Measurements from ENCODE around the gene SHROOM3. TPM values are rescaled to one million over a fixed set of nuclear protein-coding genes. Genes with fewer than 3 reads are reported as not detected.

SHROOM3 gene
- total and polyA plus RNA-seq, 2 of the 13 experiments (the other 11 are each of a cell fraction or from before 2014, with no cell fraction given): 0.01 TPM; not detected in 1

- Histone ChIP-seq H4K20me1 (ENCODE audit: insufficient read depth, low read length) (no peaks in the 10 kb centered on the region), H3K36me3 (replicated peaks in 1 of 2; ENCODE audit: control insufficient read depth in 1 of 2, insufficient read depth in 2 of 2, low read length in 2 of 2) (no peaks in the 10 kb centered on the region), H3K4me1 (ENCODE audit: insufficient read depth, low read length) (no peaks in the 10 kb centered on the region), H3K27me3 (ENCODE audit: control insufficient read depth in 1 of 2, insufficient read depth in 2 of 2, low read length in 2 of 2) (peaks cover 0 to 3% of the 10 kb centered on the region in 2 experiments; a peak in 1 of 5 replicates), H3K4me2 (ENCODE audit: low read depth, low read length) (no peak overlapping the region), H3K79me2 (ENCODE audit: insufficient read depth, low read length) (no peaks in the 10 kb centered on the region), H3K4me3 (replicated peaks in 1 of 3; ENCODE audit: insufficient read depth in 1 of 3, low read depth in 2 of 3, low read length in 3 of 3) (no peak overlapping the region), H3K27ac (ENCODE audit: extremely low read length, insufficient read depth, low read length) (no peak overlapping the region), H3K9ac (ENCODE audit: insufficient read depth, low read depth, low read length) (no peak overlapping the region), H3K9me3 (ENCODE audit: low read length) (no peaks in the 10 kb centered on the region), H2AFZ (ENCODE audit: low read length) (no peak overlapping the region)
- intact Hi-C loops (cut with micrococcal nuclease; ENCODE audit: unreplicated experiment): no loop called here
- ChIA-PET CTCF (ENCODE audit: low intra/inter-chr PET ratio, low total read pairs) (no interaction called here), POLR2A (no interaction called here)
- ATAC-seq: no peak
- WGBS (ENCODE audit: low lambda C conversion rate): 0% methylated on average over 2 of the region's 2 CpGs
- no peak for DNase-seq (ENCODE audit: low spot score)
- BruUV-seq (replicated peaks): no TSS peak
- no peak for FAIRE-seq
- TF ChIP-seq TCF12 (IDR thresholded peaks at IDR 0.05) (no peak), TCF12 (CRISPR knock-in tag; IDR thresholded peaks at IDR 0.05) (no peak), MAX (IDR thresholded peaks at IDR 0.05) (no peak), MYPOP (CRISPR knock-in tag; IDR thresholded peaks at IDR 0.05) (no peak)
- in situ Hi-C loops (cut with HindIII; ENCODE audit: extremely low pct_ligation_motif_present, low pct_unique_long_range_greater_than_20kb): no loop called here
Observed at GRCh38 chr4:76723924-76724323, 288.9 kb downstream of the SHROOM3 start.

- DNase-seq (ENCODE audit: low spot score): no peak
- Histone ChIP-seq H3K79me2 (ENCODE audit: insufficient read depth, low read length) (no peaks in the 10 kb centered on the region), H3K9me3 (ENCODE audit: low read length) (no peaks in the 10 kb centered on the region), H3K27me3 (ENCODE audit: control insufficient read depth in 1 of 2, insufficient read depth in 2 of 2, low read length in 2 of 2) (peaks cover 0 to 3% of the 10 kb centered on the region in 2 experiments; a peak in 1 of 5 replicates), H3K27ac (ENCODE audit: extremely low read length, insufficient read depth, low read length) (no peak overlapping the region), H3K9ac (ENCODE audit: insufficient read depth, low read depth, low read length) (no peak overlapping the region), H3K4me2 (ENCODE audit: low read depth, low read length) (no peak overlapping the region), H4K20me1 (ENCODE audit: insufficient read depth, low read length) (no peaks in the 10 kb centered on the region), H2AFZ (ENCODE audit: low read length) (no peak overlapping the region), H3K4me3 (replicated peaks in 1 of 3; ENCODE audit: insufficient read depth in 1 of 3, low read depth in 2 of 3, low read length in 3 of 3) (no peak overlapping the region), H3K4me1 (ENCODE audit: insufficient read depth, low read length) (no peaks in the 10 kb centered on the region), H3K36me3 (replicated peaks in 1 of 2; ENCODE audit: control insufficient read depth in 1 of 2, insufficient read depth in 2 of 2, low read length in 2 of 2) (no peaks in the 10 kb centered on the region)
- ChIA-PET POLR2A (no interaction called here), CTCF (ENCODE audit: low intra/inter-chr PET ratio, low total read pairs) (no interaction called here)
- intact Hi-C loops (cut with micrococcal nuclease; ENCODE audit: unreplicated experiment): no loop called here
- no peak for FAIRE-seq
- BruUV-seq (replicated peaks): no TSS peak
- in situ Hi-C loops (cut with HindIII; ENCODE audit: extremely low pct_ligation_motif_present, low pct_unique_long_range_greater_than_20kb): no loop called here
- ATAC-seq: no peak
- WGBS (ENCODE audit: low lambda C conversion rate): 2% methylated on average over 2 of the region's 2 CpGs
- TF ChIP-seq GLMP (CRISPR knock-in tag; IDR thresholded peaks at IDR 0.05; ENCODE audit: borderline replicate concordance) (no peak), SOX5 (CRISPR knock-in tag; IDR thresholded peaks at IDR 0.05; ENCODE audit: borderline replicate concordance) (no peak), MEIS1 (CRISPR knock-in tag; IDR thresholded peaks at IDR 0.05; ENCODE audit: borderline replicate concordance) (no peak), ZSCAN30 (CRISPR knock-in tag; IDR thresholded peaks at IDR 0.05) (no peak), MAFG (CRISPR knock-in tag; IDR thresholded peaks at IDR 0.05) (no peak), FIP1L1 (IDR thresholded peaks at IDR 0.05; ENCODE audit: borderline replicate concordance, insufficient read depth, low read depth, low read length) (no peak), ZNF263 (CRISPR knock-in tag; IDR thresholded peaks at IDR 0.05) (no peak), KMT2A (CRISPR knock-in tag; IDR thresholded peaks at IDR 0.05) (no peak), ZEB1 (IDR thresholded peaks at IDR 0.05; ENCODE audit: insufficient replicate concordance, low read depth) (no peak), ZNF839 (CRISPR knock-in tag; IDR thresholded peaks at IDR 0.05; ENCODE audit: borderline replicate concordance) (no peak), ZSCAN20 (CRISPR knock-in tag; IDR thresholded peaks at IDR 0.05; ENCODE audit: borderline replicate concordance) (no peak)
- TF ChIP-seq, protein P1, sequence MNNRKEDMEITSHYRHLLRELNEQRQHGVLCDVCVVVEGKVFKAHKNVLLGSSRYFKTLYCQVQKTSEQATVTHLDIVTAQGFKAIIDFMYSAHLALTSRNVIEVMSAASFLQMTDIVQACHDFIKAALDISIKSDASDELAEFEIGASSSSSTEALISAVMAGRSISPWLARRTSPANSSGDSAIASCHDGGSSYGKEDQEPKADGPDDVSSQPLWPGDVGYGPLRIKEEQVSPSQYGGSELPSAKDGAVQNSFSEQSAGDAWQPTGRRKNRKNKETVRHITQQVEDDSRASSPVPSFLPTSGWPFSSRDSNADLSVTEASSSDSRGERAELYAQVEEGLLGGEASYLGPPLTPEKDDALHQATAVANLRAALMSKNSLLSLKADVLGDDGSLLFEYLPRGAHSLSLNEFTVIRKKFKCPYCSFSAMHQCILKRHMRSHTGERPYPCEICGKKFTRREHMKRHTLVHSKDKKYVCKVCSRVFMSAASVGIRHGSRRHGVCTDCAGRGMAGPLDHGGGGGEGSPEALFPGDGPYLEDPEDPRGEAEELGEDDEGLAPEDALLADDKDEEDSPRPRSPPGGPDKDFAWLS (CRISPR knock-in tag; IDR thresholded peaks at IDR 0.05; ENCODE audit: borderline replicate concordance): no peak
Observed at GRCh38 chr4:76725039-76725438, 290.0 kb downstream of the SHROOM3 start.

Data from HepG2 (cell line).